Motor neuron (in vitro differentiated cells): ENCODE results near the gene VPS41. TPM values are rescaled to one million over a fixed set of nuclear protein-coding genes. Genes with fewer than 3 reads are reported as not detected.

Experiments used
- ATAC-seq, 8 experiments: fragments of 200-7000 bp; cut with Tn5 transposase; replicated peaks in 6 of 8; 2 replicates each; pipeline ENCODE4 v1.8.0; 2021; ENCODE audit warnings: mild to moderate bottlenecking in 8 of 8, moderate library complexity in 8 of 8
- H3K27ac ChIP-seq, 2 donors: fragments of 250-450 bp; sonication (Bioruptor Pico); 2 replicates each; pipeline ENCODE4 v1.9.0; 2021; ENCODE audit warnings: antibody characterized with exemption in 2 of 2, mild to moderate bottlenecking in 2 of 2, moderate library complexity in 1 of 2
- H3K4me1 ChIP-seq, 2 donors: fragments of 250-450 bp; sonication (Bioruptor Pico); replicated peaks in 1 of 2; 2 replicates each; pipeline ENCODE4 v1.6.1; 2021; ENCODE audit warnings: antibody characterized with exemption in 2 of 2, mild to moderate bottlenecking in 2 of 2, moderate library complexity in 1 of 2
- H3K4me3 ChIP-seq, 5 donors: fragments of 250-450 bp; sonication (Bioruptor Pico); 2 replicates each; pipeline ENCODE4 v1.9.0; 2021; ENCODE audit warnings: antibody characterized with exemption in 5 of 5, mild to moderate bottlenecking in 5 of 5, moderate library complexity in 4 of 5
- WGBS, 10 experiments: fragments of 450-650 bp; shearing (Covaris generic); methylation state at CpG; one replicate each; pipeline ENCODE4 v1.0.0; 2022; 5-methylcytosine and 5-hydroxymethylcytosine counted together
- in situ Hi-C, 9 experiments: fragments of 400-800 bp; cut with MboI; loops; one replicate each; pipeline ENCODE4 v1.15.0; 2021; ENCODE audit warnings: low sequenced_read_pairs in 9 of 9, low pct_unique_long_range_greater_than_20kb in 2 of 9; ENCODE audit not compliant: unreplicated experiment in 9 of 9
- total RNA-seq, 8 experiments: library from RNA; unstranded; fragments of 300-600 nt; gene quantifications; 2 replicates each; pipeline versions ENCODE4 v1.2.3 to v1.2.4, GENCODE V29; 2022

The VPS41 gene
- total RNA-seq, 8 experiments from 2014 or later = 32.6 to 68.3 (median 52.4) TPM

- Histone ChIP-seq H3K4me3 (no peak overlapping the region), H3K4me1 (no peaks in the 10 kb centered on the region), H3K27ac (no peak overlapping the region)
- WGBS, 10 experiments = 50 to 100% (median 77%) methylated on average over 1 to 2 of the region's 2 CpGs
- no peak for ATAC-seq
- in situ Hi-C loops = no loop called here
Observed at GRCh38 chr7:38760226-38760625, 148.8 kb downstream of the VPS41 start.

GRCh38 chr7:38759028-38759427 lies 150.0 kb downstream of the VPS41 start:
- in situ Hi-C loops = no loop called here
- Histone ChIP-seq H3K4me3 (no peak overlapping the region), H3K4me1 (no peaks in the 10 kb centered on the region), H3K27ac (no peak overlapping the region)
- WGBS, 10 experiments = 87 to 100% (median 100%) methylated on average over 1 to 2 of the region's 2 CpGs; no CpG with 5 or more reads in 3 of the 10 experiments
- no peak for ATAC-seq

- in situ Hi-C loops = no loop called here
- no peak for ATAC-seq
- 80 to 100% (median 94%) methylated on average over 1 to 3 of the region's 3 CpGs; no CpG with 5 or more reads in 2 of the 10 experiments for WGBS, 10 experiments
- Histone ChIP-seq H3K4me3 (no peak overlapping the region), H3K4me1 (no peaks in the 10 kb centered on the region), H3K27ac (no peak overlapping the region)
Observed at GRCh38 chr7:38757931-38758330, 151.1 kb downstream of the VPS41 start.

GRCh38 chr7:38756521-38756920 lies 152.5 kb downstream of the VPS41 start:
- no peak overlapping the region for H3K27ac ChIP-seq
- no peak for ATAC-seq
- 61 to 98% (median 86%) methylated on average over 2 to 5 of the region's 5 CpGs for WGBS, 10 experiments
- no peaks in the 10 kb centered on the region for H3K4me1 ChIP-seq
- in situ Hi-C loops = no loop called here
- H3K4me3 ChIP-seq = no peak overlapping the region

- in situ Hi-C loops = no loop called here
- 80 to 100% (median 100%) methylated on average over 1 to 3 of the region's 4 CpGs; no CpG with 5 or more reads in 2 of the 10 experiments for WGBS, 10 experiments
- no peak overlapping the region for H3K27ac ChIP-seq
- no peaks in the 10 kb centered on the region for H3K4me1 ChIP-seq
- ATAC-seq = no peak
- H3K4me3 ChIP-seq = no peak overlapping the region
Observed at GRCh38 chr7:38753347-38753746, 155.6 kb downstream of the VPS41 start.

GRCh38 chr7:38751416-38751815 lies 157.6 kb downstream of the VPS41 start:
- in situ Hi-C loops = no loop called here
- no peak overlapping the region for H3K27ac ChIP-seq
- no peaks in the 10 kb centered on the region for H3K4me1 ChIP-seq
- no peak overlapping the region for H3K4me3 ChIP-seq
- no peak for ATAC-seq
- 50 to 100% (median 83%) methylated on average over 1 of the region's 1 CpG; no CpG with 5 or more reads in 4 of the 10 experiments for WGBS, 10 experiments

- in situ Hi-C loops = no loop called here
- no peak for ATAC-seq
- WGBS, 10 experiments = 89 to 100% (median 92%) methylated on average over 7 to 12 of the region's 12 CpGs
- Histone ChIP-seq H3K4me1 (no peaks in the 10 kb centered on the region), H3K27ac (no peak overlapping the region), H3K4me3 (no peak overlapping the region)
Observed at GRCh38 chr7:38748056-38748610, 160.9 kb downstream of the VPS41 start.

GRCh38 chr7:38746438-38746837 lies 162.6 kb downstream of the VPS41 start:
- no peak for ATAC-seq
- no peaks in the 10 kb centered on the region for H3K4me1 ChIP-seq
- no peak overlapping the region for H3K27ac ChIP-seq
- H3K4me3 ChIP-seq = no peak overlapping the region
- in situ Hi-C loops = no loop called here
- WGBS, 10 experiments = 71 to 100% (median 87%) methylated on average over 1 to 6 of the region's 7 CpGs; no CpG with 5 or more reads in 3 of the 10 experiments

- peak in 2 of 8 experiments; percentile 32 to 52 for ATAC-seq
- in situ Hi-C loops = no loop called here
- WGBS, 10 experiments = 32 to 100% (median 71%) methylated on average over 1 to 3 of the region's 3 CpGs; no CpG with 5 or more reads in 2 of the 10 experiments
- H3K4me1 ChIP-seq = no peaks in the 10 kb centered on the region
- H3K27ac ChIP-seq = no peak overlapping the region
- no peak overlapping the region for H3K4me3 ChIP-seq
Observed at GRCh38 chr7:38744746-38745145, 164.2 kb downstream of the VPS41 start.

GRCh38 chr7:38743899-38744298 lies 165.1 kb downstream of the VPS41 start:
- no peak for ATAC-seq
- 29 to 100% (median 87%) methylated on average over 1 of the region's 1 CpG; no CpG with 5 or more reads in 4 of the 10 experiments for WGBS, 10 experiments
- no peaks in the 10 kb centered on the region for H3K4me1 ChIP-seq
- in situ Hi-C loops = no loop called here
- no peak overlapping the region for H3K4me3 ChIP-seq
- H3K27ac ChIP-seq = no peak overlapping the region

- 88 to 100% (median 94%) methylated on average over 2 to 4 of the region's 4 CpGs; no CpG with 5 or more reads in 1 of the 10 experiments for WGBS, 10 experiments
- in situ Hi-C loops = no loop called here
- Histone ChIP-seq H3K27ac (no peak overlapping the region), H3K4me3 (no peak overlapping the region), H3K4me1 (no peaks in the 10 kb centered on the region)
- ATAC-seq = no peak
Observed at GRCh38 chr7:38740041-38740440, 168.9 kb downstream of the VPS41 start.

- Histone ChIP-seq H3K4me3 (no peak overlapping the region), H3K4me1 (no peaks in the 10 kb centered on the region), H3K27ac (no peak overlapping the region)
- WGBS, 10 experiments = 67 to 100% (median 96%) methylated on average over 1 to 3 of the region's 4 CpGs; no CpG with 5 or more reads in 2 of the 10 experiments
- ATAC-seq = no peak
- in situ Hi-C loops = no loop called here
Observed at GRCh38 chr7:38736138-38736537, 172.9 kb downstream of the VPS41 start.

- Histone ChIP-seq H3K27ac (no peak overlapping the region), H3K4me3 (no peak overlapping the region), H3K4me1 (no peaks in the 10 kb centered on the region)
- ATAC-seq = no peak
- in situ Hi-C loops = no loop called here
- WGBS, 10 experiments = 50 to 100% (median 100%) methylated on average over 1 to 2 of the region's 2 CpGs
Observed at GRCh38 chr7:38731215-38731614, 177.8 kb downstream of the VPS41 start.

- no peak overlapping the region for H3K27ac ChIP-seq
- H3K4me1 ChIP-seq = no peaks in the 10 kb centered on the region
- ATAC-seq = no peak
- no peak overlapping the region for H3K4me3 ChIP-seq
- WGBS, 10 experiments = 97 to 100% (median 100%) methylated on average over 1 to 3 of the region's 3 CpGs; no CpG with 5 or more reads in 5 of the 10 experiments
- in situ Hi-C loops = no loop called here
Observed at GRCh38 chr7:38728145-38728544, 180.8 kb downstream of the VPS41 start.
